ENCODE data around the gene ZYG11B. TPM values are rescaled to one million over a fixed set of nuclear protein-coding genes. Genes with fewer than 3 reads are reported as not detected.
"Not testable (repeated sequence)": the region's sequence is repeated elsewhere in the genome, so short reads cannot be mapped to it uniquely, and the experiment has no call there.

The ZYG11B gene
- total RNA-seq, 2 donors from 2014 or later: 38.6 to 65.5 TPM

DNA sequence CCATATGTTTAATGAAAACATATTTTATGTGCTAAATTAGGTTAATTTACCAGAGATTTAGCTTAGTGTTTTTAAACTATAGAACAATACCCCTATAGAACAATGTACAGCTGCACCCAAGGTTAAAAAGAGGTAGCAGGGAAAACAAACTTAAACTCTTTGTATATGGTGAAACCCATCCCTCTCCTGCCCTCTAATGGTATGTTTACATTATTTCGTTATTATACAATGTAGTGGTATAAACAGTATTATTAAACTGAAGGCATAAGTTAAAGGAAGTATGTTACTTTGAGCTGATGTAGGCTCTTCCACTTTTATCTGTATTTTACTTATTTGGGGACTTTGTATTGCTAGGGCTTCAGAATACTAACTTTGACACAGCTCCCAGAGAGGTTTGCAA, 99.6 kb downstream of the ZYG11B start:
- peak in 1 of 4 experiments; percentile 7 for TF ChIP-seq CTCF (IDR thresholded peaks at IDR 0.05)
- no peak for TF ChIP-seq POLR2A (IDR thresholded peaks at IDR 0.05)
- Histone ChIP-seq H3K27me3 (replicated peaks; ENCODE audit: insufficient read depth) (no peaks in the 10 kb centered on the region), H3K9me3 (no peaks in the 10 kb centered on the region), H3K36me3 (no peaks in the 10 kb centered on the region), H3K4me1 (replicated peaks) (no peaks in the 10 kb centered on the region), H3K27ac (no peak overlapping the region), H3K4me3 (no peak overlapping the region)
- intact Hi-C loops (cut with DNase I): no loop called here
- no peak for DNase-seq (ENCODE audit: low spot score)
- 16% methylated on average over 1 of the region's 1 CpG for WGBS

DNA sequence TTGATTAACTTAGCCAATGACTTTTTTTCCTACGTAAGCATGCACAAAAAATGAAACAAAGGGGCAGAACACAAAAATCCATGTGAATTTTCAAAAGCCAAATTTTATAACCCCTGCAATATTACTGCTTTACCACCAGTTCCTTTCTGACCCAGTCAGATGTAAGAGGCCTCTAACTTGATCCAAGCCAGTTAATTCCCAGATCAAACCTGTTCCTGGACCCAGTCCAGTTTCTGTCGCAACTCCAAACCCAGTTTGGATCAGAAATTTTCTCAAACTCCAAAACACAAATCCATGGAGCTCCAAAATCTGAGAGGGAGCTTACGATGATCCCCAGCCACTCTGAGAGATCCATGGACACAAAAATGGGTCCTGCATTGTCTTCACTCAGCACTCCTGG, 108.5 kb downstream of the ZYG11B start:
- WGBS: 81% methylated on average over 3 of the region's 3 CpGs
- Histone ChIP-seq H3K9me3 (no peaks in the 10 kb centered on the region), H3K4me3 (no peak overlapping the region), H3K27ac (no peak overlapping the region), H3K27me3 (replicated peaks; ENCODE audit: insufficient read depth) (no peaks in the 10 kb centered on the region), H3K36me3 (no peaks in the 10 kb centered on the region), H3K4me1 (replicated peaks) (no peaks in the 10 kb centered on the region)
- DNase-seq (ENCODE audit: low spot score): no peak
- intact Hi-C loops (cut with DNase I): no loop called here
- TF ChIP-seq CTCF (IDR thresholded peaks at IDR 0.05) (no peak), POLR2AphosphoS5 (IDR thresholded peaks at IDR 0.05) (no peak)

- TF ChIP-seq POLR2A (IDR thresholded peaks at IDR 0.05) (no peak), CTCF (IDR thresholded peaks at IDR 0.05) (no peak), POLR2AphosphoS5 (IDR thresholded peaks at IDR 0.05) (no peak)
- Histone ChIP-seq H3K9me3 (no peaks in the 10 kb centered on the region), H3K27ac (no peak overlapping the region), H3K4me3 (no peak overlapping the region), H3K36me3 (no peaks in the 10 kb centered on the region), H3K4me1 (replicated peaks) (no peaks in the 10 kb centered on the region), H3K27me3 (replicated peaks; ENCODE audit: insufficient read depth) (no peaks in the 10 kb centered on the region)
- 52% methylated on average over 3 of the region's 3 CpGs for WGBS
- no peak for DNase-seq (ENCODE audit: low spot score)
- intact Hi-C loops (cut with DNase I): no loop called here
Observed at GRCh38 chr1:52836035-52836434, 109.8 kb downstream of the ZYG11B start.

- H3K4me1 ChIP-seq (replicated peaks); H3K27ac ChIP-seq; DNase-seq (ENCODE audit: low spot score); H3K9me3 ChIP-seq; H3K27me3 ChIP-seq (replicated peaks; ENCODE audit: insufficient read depth); H3K4me3 ChIP-seq; intact Hi-C loops (cut with DNase I); H3K36me3 ChIP-seq: not testable (repeated sequence)
- WGBS: 94% methylated on average over 10 of the region's 10 CpGs
Observed at GRCh38 chr1:52839175-52839574, 112.9 kb downstream of the ZYG11B start.

GRCh38 chr1:52842643-52843310, 116.5 kb downstream of the ZYG11B start, which contains the start of gene ZYG11A:
Gene ZYG11A, plus strand, starts transcription at chr1:52842760. Its CDS starts 124 bp downstream, at chr1:52842884.
- no peaks in the 10 kb centered on the region for H3K9me3 ChIP-seq
- no peaks in the 10 kb centered on the region for H3K27me3 ChIP-seq (replicated peaks; ENCODE audit: insufficient read depth)
- intact Hi-C loops (cut with DNase I): no loop called here
- WGBS: 2% methylated on average over 88 of the region's 88 CpGs
- no peaks in the 10 kb centered on the region for H3K36me3 ChIP-seq
- TF ChIP-seq POLR2AphosphoS5 (IDR thresholded peaks at IDR 0.05): no peak
- peak in 1 of 4 experiments; percentile 42 for TF ChIP-seq CTCF (IDR thresholded peaks at IDR 0.05)
- H3K27ac ChIP-seq: peak within 1 kb of the TSS; percentile 14 to 58
- no peaks in the 10 kb centered on the region for H3K4me1 ChIP-seq (replicated peaks)
- peak within 1 kb of the TSS; percentile 32 to 39 for H3K4me3 ChIP-seq
- peak; percentile 36 for DNase-seq (ENCODE audit: low spot score)

DNA sequence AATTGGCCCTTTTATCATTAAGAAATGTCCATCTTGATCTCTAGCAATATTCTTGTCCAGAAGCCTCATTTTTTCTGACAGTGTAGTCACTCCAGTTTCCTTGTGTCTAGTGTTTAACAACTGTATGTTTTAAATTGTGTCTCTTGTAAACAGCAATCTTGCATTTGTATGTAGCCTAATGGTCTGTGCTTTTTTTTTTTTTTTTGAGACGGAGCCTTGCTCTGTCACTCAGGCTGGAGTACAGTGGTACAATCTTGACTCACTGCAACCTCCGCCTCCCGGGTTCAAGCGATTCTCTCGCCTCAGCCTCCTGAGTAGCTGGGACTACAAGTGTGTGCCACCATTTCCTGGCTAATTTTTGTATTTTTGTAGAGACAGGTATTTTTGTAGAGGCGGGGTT, 118.9 kb downstream of the ZYG11B start:
- H3K27me3 ChIP-seq (replicated peaks; ENCODE audit: insufficient read depth); intact Hi-C loops (cut with DNase I); H3K4me1 ChIP-seq (replicated peaks); H3K27ac ChIP-seq; H3K4me3 ChIP-seq; DNase-seq (ENCODE audit: low spot score); H3K9me3 ChIP-seq; H3K36me3 ChIP-seq: not testable (repeated sequence)
- 96% methylated on average over 6 of the region's 6 CpGs for WGBS
